Nephron (organoid): ENCODE measurements around the gene ELP4.
"Not testable (repeated sequence)": the region's sequence is repeated elsewhere in the genome, so short reads cannot be mapped to it uniquely, and the experiment has no call there.

Source experiments
- H3K27ac Mint-ChIP-seq, 3 experiments: 2 replicates each; pipeline ENCODE4 v1.8.0; 2020; ENCODE audit warnings: mixed read lengths in 3 of 3, mild to moderate bottlenecking in 2 of 3, moderate library complexity in 1 of 3
- H3K27me3 Mint-ChIP-seq: 2 replicates; pipeline ENCODE4 v1.8.0; 2021; ENCODE audit warnings: low read depth, mild to moderate bottlenecking, moderate library complexity, mixed read lengths
- H3K36me3 Mint-ChIP-seq: 2 replicates; pipeline ENCODE4 v1.8.0; 2020; ENCODE audit warnings: low read depth, mixed read lengths
- H3K4me1 Mint-ChIP-seq: 2 replicates; pipeline ENCODE4 v1.8.0; 2020; ENCODE audit warnings: mixed read lengths
- H3K4me3 Mint-ChIP-seq, 3 experiments: 2 replicates each; pipeline ENCODE4 v1.8.0; 2020; ENCODE audit warnings: mild to moderate bottlenecking in 3 of 3, mixed read lengths in 3 of 3, moderate library complexity in 2 of 3
- H3K9me3 Mint-ChIP-seq: 2 replicates; pipeline ENCODE4 v1.8.0; 2020; ENCODE audit warnings: mixed read lengths
- TF ChIP-seq, protein P1 (sequence below), 3 experiments: fragments of 200-600 bp; sonication (generic); IDR thresholded peaks; one replicate each; pipeline ENCODE4 v1.5.0; 2021; ENCODE audit warnings: antibody characterized with exemption in 3 of 3; ENCODE audit not compliant: unreplicated experiment in 3 of 3

ELP4 gene

DNA sequence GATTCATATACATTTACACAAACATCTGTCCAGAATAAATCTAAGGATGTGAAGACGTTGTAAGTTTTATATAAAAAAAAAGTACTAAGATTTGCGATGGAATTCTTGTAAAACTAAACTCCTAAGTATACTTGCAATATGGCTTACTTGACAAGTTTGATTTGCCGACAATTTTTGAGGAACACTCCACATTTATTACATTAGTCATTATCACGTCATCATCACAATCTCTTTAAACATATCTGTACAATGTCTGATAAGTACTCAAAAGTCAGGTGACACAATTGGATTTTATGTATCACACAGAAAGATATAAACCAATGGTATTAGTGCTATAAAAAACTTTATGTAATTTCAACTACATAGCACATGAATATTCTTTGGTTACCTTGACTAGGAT, 30.5 kb upstream of the ELP4 start:
- peaks cover 1% of the 10 kb centered on the region for H3K36me3 Mint-ChIP-seq
- no peak overlapping the region for H3K27ac Mint-ChIP-seq
- H3K27me3 Mint-ChIP-seq, result no peaks in the 10 kb centered on the region
- H3K4me1 Mint-ChIP-seq, result no peaks in the 10 kb centered on the region
- H3K9me3 Mint-ChIP-seq, result no peaks in the 10 kb centered on the region
- H3K4me3 Mint-ChIP-seq, result no peak overlapping the region
- TF ChIP-seq, protein P1, sequence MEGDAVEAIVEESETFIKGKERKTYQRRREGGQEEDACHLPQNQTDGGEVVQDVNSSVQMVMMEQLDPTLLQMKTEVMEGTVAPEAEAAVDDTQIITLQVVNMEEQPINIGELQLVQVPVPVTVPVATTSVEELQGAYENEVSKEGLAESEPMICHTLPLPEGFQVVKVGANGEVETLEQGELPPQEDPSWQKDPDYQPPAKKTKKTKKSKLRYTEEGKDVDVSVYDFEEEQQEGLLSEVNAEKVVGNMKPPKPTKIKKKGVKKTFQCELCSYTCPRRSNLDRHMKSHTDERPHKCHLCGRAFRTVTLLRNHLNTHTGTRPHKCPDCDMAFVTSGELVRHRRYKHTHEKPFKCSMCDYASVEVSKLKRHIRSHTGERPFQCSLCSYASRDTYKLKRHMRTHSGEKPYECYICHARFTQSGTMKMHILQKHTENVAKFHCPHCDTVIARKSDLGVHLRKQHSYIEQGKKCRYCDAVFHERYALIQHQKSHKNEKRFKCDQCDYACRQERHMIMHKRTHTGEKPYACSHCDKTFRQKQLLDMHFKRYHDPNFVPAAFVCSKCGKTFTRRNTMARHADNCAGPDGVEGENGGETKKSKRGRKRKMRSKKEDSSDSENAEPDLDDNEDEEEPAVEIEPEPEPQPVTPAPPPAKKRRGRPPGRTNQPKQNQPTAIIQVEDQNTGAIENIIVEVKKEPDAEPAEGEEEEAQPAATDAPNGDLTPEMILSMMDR (IDR thresholded peaks at IDR 0.05; ENCODE audit: unreplicated experiment in 3 of 3), result no peak

DNA sequence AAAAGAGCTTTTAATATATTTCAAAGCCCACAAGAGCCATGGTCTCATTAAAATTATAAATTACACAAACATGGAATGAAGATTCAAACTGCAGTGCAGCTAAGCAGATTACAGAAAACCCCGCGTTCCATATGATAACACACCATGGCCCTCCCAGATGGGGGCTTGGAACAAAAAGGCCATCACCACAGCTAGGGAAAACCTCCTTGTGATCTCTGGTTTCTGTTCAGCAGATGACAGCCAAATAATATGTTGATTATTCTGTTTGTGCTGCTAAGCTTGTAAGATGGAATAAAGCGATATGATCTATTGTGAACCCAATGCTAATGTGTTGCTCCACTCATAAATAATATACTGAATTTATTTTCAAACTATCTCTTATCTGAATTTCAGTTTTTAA, 28.6 kb upstream of the ELP4 start:
- Mint-ChIP-seq H3K27me3 (no peaks in the 10 kb centered on the region), H3K4me1 (no peaks in the 10 kb centered on the region), H3K9me3 (no peaks in the 10 kb centered on the region), H3K4me3 (no peak overlapping the region), H3K27ac (no peak overlapping the region), H3K36me3 (no peaks in the 10 kb centered on the region)
- TF ChIP-seq, protein P1 (IDR thresholded peaks at IDR 0.05; ENCODE audit: unreplicated experiment in 3 of 3), result no peak

DNA sequence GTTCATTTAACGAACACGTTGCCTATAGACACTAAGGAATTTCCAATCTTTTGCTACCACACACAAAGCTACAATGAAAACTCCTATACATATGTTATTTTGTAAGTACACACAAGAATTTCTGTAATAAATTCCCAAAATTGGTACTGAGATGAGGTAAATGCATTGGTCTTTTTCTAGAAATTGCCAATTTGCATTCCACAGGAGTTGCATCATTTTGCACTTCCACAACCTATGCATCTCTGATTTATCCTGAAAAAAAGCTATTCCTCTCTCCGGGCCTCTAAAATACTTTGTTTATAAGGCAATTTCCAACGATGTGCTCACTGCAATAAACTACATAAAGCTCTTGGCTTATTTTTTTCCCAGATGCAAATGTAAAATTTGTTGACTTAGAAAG, 25.1 kb upstream of the ELP4 start:
- no peaks in the 10 kb centered on the region for H3K4me1 Mint-ChIP-seq
- peaks cover 7% of the 10 kb centered on the region for H3K36me3 Mint-ChIP-seq

DNA sequence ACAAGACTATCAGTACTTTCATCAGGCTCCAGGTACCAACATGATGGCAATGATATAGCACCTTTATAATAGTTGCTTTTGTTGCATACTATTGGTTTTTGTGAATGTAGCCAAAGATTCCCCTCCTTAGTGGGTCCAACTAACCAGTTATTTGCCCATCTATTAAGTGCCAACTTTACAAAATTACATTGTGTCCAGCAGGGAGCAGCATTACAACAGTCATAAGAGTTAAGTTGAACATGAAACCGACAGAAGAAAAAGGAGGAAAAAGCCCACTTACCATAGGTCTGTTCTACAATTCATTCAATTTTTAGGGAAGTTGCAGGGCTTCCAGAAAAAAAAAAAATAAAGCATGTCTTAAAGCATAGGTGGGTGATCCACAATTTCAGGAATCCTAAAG, 21.7 kb upstream of the ELP4 start:
- H3K36me3 Mint-ChIP-seq, result peaks cover 24% of the 10 kb centered on the region
- TF ChIP-seq, protein P1 (IDR thresholded peaks at IDR 0.05; ENCODE audit: unreplicated experiment in 3 of 3), result peak; percentile 17 to 29 (median 28)
- H3K27me3 Mint-ChIP-seq, result no peaks in the 10 kb centered on the region
- H3K4me1 Mint-ChIP-seq, result peaks cover 14% of the 10 kb centered on the region
- peaks cover 2% of the 10 kb centered on the region for H3K9me3 Mint-ChIP-seq
- H3K4me3 Mint-ChIP-seq, result no peak overlapping the region
- H3K27ac Mint-ChIP-seq, result no peak overlapping the region

More for the DNA sequence above, 25.1 kb upstream of the ELP4 start:
- Mint-ChIP-seq H3K9me3 (no peaks in the 10 kb centered on the region), H3K4me3 (no peak overlapping the region), H3K27me3 (no peaks in the 10 kb centered on the region), H3K27ac (no peak overlapping the region)
- TF ChIP-seq, protein P1 (IDR thresholded peaks at IDR 0.05; ENCODE audit: unreplicated experiment in 3 of 3), result no peak

DNA sequence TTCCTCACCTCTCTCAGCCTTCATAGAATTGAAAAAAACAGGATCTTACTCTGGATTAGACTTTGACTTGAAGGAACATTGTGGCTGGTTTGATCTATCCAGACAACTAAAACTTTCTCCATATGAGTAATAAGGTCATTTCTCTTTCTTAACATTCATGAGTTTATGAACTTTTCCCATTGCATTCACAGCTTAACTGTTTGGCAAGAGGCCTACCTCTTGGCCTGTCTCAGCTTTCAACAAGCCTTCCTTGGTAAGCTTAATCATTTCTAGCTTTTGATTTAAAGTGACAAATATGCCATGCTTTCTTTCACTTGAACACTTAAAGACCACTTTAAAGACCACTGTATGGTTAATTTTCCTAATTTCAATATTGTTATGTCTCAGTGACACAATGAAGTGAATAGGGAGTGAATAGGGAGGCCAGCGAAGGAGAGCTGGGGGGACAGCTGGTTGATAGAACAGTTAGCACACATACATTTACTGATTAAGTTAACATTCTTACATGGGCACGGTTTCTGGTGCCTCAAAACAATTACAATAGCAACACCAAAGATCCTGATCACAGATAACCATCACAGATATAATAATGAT, 17.1 kb upstream of the ELP4 start:
- H3K27me3 Mint-ChIP-seq, result no peaks in the 10 kb centered on the region
- H3K4me1 Mint-ChIP-seq, result peaks cover 14% of the 10 kb centered on the region
- H3K27ac Mint-ChIP-seq, result no peak overlapping the region
- no peak overlapping the region for H3K4me3 Mint-ChIP-seq
- peaks cover 17% of the 10 kb centered on the region for H3K9me3 Mint-ChIP-seq
- TF ChIP-seq, protein P1 (IDR thresholded peaks at IDR 0.05; ENCODE audit: unreplicated experiment in 3 of 3), result no peak
- H3K36me3 Mint-ChIP-seq, result peaks cover 58% of the 10 kb centered on the region

DNA sequence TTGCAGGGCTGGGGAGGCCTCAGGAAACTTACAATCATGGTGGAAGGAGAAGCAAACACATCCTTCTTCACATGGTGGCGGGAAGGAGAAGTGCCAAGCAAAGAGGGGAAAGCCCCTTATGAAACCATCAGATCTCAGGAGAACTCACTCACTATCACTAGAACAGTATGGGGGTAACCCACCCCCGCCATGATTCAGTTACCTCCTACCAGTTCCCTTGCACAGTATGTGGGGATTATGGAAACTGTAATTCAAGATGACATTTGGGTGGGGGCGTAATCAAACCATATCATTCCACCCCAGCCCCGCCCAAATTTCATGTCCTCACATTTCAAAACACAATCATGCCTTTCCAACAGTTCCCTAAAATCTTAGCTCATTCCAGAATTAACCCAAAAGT, 16.3 kb upstream of the ELP4 start:
- peaks cover 14% of the 10 kb centered on the region for H3K4me1 Mint-ChIP-seq
- peaks cover 17% of the 10 kb centered on the region for H3K9me3 Mint-ChIP-seq
- peaks cover 60% of the 10 kb centered on the region for H3K36me3 Mint-ChIP-seq
- H3K27ac Mint-ChIP-seq, result no peak overlapping the region
- H3K27me3 Mint-ChIP-seq, result no peaks in the 10 kb centered on the region
- no peak overlapping the region for H3K4me3 Mint-ChIP-seq
- TF ChIP-seq, protein P1 (IDR thresholded peaks at IDR 0.05; ENCODE audit: unreplicated experiment in 3 of 3), result no peak

DNA sequence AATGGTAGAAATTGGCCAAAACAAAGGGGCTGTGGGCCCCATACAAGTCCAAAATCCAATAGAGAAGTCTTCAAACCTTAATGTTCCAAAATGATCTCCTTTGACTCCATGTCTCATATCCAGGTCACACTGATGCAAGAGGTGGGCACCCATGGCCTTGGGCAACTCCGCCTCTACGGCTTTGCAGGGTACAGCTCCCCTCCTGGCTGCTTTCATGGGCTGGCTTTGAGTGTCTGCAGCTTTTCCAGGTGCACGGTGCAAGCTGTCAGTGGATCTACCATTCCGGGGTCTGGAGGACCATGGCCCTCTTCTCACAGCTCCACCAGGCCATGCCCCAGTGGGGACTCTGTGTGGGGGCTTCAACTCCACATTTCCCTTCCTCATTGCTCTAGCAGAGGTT, 15.8 kb upstream of the ELP4 start:
- H3K27ac Mint-ChIP-seq, H3K27me3 Mint-ChIP-seq, H3K4me3 Mint-ChIP-seq: not testable (repeated sequence)
- peaks cover 14% of the 10 kb centered on the region for H3K4me1 Mint-ChIP-seq
- H3K36me3 Mint-ChIP-seq, result peaks cover 63% of the 10 kb centered on the region
- peaks cover 17% of the 10 kb centered on the region for H3K9me3 Mint-ChIP-seq
